GM18870 (cell line): ENCODE results near the gene SNIP1.
"Not testable (repeated sequence)": the region's sequence is repeated elsewhere in the genome, so short reads cannot be mapped to it uniquely, and the experiment has no call there.

Experiments used
- ATAC-seq: cut with Tn5 transposase; IDR thresholded peaks from one replicate; pipeline ENCODE4 v1.9.1; 2021; ENCODE audit warnings: moderate library complexity; ENCODE audit not compliant: unreplicated experiment

SNIP1 gene

DNA sequence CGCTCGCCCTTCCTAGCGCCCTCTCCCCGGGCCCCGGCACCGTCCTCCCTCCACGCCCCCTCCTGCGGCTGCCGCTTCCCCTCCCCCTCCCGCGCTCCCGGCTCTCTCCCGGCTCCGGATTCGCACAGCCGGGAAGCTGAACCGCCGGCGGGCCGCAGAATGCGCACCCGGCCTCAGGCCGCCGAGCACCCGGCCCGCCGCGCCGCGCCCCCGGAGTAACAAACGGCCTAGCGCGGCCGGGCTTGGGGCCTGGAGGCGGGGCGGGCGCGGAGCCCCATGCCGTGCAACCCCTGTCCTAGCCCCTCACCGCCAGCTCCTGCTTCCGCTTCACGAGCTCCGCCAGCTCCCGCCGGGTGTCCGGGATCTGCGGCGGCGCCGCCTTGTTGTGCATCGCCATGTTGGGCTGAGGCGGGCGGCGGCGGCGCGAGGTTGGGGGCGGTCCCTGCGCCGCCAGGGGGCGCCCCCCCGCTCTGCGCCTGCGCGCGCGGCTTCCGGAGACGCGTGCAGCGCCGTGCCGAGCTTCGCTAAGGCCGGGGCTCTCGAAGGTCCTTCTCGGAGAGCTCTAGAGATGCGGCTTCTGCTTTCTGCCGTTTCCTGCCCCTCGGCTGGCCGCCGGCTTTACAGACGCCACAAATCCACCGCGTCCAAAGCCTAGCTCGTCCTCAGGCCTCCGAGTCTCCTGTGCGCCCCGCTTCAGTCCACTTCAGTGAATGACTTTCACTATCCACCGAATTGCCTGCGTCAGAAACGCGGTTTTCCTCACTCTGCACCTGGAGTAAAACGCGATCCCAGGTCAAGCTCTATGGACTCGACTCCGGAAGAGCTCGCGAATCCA, 39.5 kb downstream of the SNIP1 start, which contains the start of gene MEAF6:
TSS of gene MEAF6 (minus strand) at position 417 of the 835 bp plus-strand sequence. CDS start at position 397, 20 bp downstream.
- ATAC-seq: peak; percentile 63

GRCh38 chr1:37513795-37514349, 40.2 kb downstream of the SNIP1 start:
- no peak for ATAC-seq

- no peak for ATAC-seq
These were observed 44.9 kb downstream of the SNIP1 start for GRCh38 chr1:37509181-37509580.

DNA sequence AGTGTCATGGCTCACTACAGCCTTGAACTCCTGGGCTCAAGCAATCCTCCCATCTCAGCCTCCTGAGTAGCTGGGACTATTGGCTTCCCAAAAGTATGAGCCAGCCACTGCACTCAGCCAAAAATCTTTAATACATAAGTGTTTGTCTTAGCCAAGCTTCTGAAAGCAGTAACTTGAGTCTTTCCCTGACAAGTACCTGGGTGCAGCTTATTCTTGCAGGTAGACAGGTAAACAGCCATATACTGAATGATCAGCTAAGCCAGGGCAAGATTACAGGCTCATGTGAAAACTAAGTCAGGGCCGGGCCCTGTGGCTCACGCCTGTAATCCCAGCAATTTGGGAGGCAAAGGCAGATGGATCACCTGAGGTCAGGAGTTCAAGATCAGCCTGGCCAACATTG, 47.4 kb downstream of the SNIP1 start:
- ATAC-seq: no peak

- ATAC-seq: not testable (repeated sequence)
These were observed 51.3 kb downstream of the SNIP1 start for GRCh38 chr1:37502791-37503190.

GRCh38 chr1:37502104-37502503, 52.0 kb downstream of the SNIP1 start:
- no peak for ATAC-seq

DNA sequence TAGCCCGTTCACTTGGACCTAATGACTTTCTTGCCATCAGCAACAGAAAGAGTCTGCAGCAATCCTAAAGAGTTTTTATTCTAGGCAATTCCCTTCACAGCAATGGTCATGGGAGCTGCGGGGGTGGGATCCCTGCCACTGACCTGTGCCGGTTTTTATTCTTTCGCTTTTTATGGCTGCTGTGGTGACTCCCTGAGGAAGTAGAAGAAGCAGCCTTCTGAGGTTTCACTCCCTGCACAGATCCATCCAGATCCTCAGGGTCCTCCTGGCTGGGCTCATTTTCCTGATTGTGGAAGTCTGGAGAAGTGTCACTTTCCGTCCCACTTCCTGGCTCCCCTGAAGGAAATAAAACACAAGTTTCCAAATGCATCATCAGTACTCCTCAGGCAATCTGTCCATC, 52.4 kb downstream of the SNIP1 start:
- ATAC-seq: no peak

DNA sequence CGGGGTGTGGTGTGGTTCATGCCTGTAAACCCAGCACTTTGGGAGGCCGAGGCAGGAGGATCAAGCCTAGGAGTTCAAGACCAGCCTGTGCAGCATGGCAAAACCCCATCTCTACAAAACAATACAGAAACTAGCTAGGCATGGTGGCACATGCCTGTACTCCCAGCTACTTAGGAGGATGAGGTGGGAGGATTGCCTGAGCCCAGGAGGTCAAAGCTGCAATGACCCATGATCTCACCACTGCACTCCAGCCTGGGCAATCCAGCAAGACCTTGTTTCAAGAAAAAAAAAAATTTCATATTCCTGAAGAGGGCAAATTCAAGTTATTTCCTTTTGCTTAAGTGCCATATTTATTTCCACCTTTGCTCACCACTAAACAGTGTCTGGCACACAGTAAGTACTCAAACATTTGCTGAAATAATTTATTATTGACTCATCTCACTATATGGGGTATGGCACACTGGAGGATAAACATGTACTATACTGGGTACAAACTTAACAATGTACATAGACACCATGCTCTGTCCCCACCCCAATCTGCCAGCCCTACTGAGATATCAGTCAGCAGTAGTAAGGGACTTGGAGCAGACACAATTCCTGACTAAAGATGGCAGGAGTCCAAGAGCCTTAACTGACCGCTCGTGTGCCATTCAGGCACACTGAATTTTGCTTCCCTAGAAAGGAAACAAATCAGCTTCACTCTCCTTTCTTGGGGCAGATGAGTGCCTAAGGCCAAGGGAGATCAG, 55.0 kb downstream of the SNIP1 start:
- no peak for ATAC-seq

GRCh38 chr1:37497832-37498231, 56.3 kb downstream of the SNIP1 start:
- ATAC-seq: no peak

DNA sequence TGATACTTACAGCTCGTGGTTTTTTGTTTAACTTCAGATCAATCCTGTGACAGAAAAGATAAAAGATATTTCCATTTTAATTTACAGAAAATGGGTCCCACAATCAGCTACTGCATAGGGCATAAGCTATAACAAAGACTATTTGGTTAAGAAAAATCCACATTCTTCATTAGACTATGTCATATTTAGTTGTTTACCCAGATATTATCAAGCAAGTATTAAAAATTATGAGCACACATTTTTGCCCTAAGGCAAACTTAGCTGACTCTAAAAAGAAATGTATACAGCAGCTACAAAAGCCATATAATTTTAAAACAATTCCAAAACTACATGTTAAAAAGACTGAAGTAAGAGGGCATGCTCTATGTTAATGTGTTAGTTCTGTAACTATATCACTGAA, 58.2 kb downstream of the SNIP1 start:
- ATAC-seq: no peak

DNA sequence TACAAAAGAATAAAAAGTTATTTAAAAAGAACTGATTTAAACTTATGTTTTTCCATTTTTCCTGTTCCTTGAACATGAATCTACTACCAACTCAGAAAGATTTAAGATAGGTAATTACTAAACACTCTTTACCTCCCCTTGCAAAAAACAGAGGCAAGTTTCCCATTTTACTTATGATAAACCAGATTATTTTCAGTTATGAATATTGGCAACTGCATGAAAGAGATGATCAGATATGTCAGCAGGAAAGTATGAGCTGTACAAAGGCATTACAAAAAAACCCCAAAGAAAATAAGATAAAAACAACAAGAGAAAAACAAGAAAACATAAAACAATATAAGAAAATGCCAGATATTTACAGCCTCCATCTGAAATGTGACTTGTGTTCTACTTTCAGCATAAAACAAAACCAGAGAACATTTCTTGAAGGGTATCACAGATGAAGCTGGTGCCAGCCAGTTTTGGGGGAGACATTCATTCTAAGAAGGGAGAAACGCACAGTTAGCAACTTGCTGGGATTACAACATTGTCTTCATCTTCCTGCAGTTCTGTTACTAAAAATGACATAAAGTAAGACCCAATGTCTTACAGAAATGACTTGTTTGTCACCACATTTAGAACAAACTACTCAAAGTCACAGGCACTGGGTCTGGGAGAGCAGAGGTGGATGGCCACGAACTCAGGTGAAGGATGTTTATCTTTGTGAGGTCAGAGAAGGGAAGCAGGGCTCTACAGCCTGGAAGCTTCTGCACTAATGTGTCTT, 60.6 kb downstream of the SNIP1 start:
- no peak for ATAC-seq

DNA sequence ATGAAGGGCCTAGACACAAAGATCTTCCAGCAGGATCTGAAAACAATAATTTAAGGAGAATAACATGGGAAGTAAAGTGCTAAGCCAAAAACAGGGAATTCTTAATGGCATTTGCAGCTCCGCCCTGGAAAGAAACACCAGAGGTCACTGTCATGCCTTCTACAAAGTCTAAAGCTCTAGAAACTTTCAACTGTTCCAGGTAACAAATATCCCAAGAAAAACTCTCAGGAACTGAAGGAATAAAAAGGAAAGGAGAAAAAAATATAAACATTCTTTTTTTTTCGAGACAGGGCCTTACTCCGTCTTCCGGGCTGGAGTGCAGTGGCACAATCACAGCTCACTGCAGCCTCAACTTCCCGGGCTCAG, 66.5 kb downstream of the SNIP1 start:
- no peak for ATAC-seq

DNA sequence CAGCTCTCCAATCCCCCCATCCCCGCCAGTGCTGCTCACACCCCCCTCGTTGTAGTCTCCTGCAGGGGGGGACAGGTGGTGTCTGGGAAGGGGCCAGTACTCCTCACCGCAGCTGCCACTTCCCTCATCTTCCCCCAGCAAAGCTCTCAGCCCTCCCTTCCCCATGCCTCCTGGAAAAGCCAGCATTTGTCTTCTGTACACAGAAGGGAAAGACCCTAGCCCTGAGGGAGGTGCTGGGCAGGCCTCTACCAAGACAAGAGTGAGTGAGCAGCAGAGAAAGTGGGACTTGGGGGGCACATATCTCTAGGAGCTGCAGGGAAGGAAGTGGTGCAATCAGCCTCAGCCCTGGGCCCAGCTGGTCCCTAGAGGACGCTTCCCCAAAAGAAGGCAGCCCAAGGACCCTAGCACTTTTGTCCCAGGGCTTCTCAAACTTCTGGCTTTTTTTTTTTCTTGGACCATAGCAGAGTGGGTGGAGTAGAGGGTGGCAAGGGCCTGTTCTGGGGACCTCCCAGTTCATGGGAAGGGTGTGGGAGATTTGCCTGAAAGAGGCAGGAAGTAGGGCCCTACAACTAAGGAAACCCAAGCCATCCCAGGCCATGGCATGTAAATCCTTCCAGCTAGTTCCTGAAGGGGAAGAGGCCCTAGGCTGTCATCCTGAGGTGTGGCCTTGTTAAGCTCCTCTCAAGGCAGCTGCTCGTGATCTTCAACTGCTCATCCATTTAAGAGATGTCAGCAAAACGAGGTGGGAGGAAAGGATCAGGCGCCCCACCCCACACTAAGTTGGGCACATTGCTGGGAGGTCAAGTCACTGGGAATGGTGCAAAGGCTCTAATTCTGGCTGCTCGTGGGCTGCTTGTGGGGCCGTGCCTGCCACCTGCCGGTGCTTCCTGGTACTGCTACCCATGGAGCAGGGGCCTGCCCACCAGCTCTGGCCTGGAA, 67.1 kb downstream of the SNIP1 start:
- ATAC-seq: no peak

- no peak for ATAC-seq
These were observed 68.0 kb downstream of the SNIP1 start for GRCh38 chr1:37485902-37486679.
